Measurements from ENCODE around the gene GRIN1. TPM values are rescaled to one million over a fixed set of nuclear protein-coding genes. Genes with fewer than 3 reads are reported as not detected.

Gene GRIN1
- total and polyA plus RNA-seq, 2 of the 8 experiments (the other 6 are each of a cell fraction or from before 2014, with no cell fraction given) = 0.48 to 2.1 TPM

DNA sequence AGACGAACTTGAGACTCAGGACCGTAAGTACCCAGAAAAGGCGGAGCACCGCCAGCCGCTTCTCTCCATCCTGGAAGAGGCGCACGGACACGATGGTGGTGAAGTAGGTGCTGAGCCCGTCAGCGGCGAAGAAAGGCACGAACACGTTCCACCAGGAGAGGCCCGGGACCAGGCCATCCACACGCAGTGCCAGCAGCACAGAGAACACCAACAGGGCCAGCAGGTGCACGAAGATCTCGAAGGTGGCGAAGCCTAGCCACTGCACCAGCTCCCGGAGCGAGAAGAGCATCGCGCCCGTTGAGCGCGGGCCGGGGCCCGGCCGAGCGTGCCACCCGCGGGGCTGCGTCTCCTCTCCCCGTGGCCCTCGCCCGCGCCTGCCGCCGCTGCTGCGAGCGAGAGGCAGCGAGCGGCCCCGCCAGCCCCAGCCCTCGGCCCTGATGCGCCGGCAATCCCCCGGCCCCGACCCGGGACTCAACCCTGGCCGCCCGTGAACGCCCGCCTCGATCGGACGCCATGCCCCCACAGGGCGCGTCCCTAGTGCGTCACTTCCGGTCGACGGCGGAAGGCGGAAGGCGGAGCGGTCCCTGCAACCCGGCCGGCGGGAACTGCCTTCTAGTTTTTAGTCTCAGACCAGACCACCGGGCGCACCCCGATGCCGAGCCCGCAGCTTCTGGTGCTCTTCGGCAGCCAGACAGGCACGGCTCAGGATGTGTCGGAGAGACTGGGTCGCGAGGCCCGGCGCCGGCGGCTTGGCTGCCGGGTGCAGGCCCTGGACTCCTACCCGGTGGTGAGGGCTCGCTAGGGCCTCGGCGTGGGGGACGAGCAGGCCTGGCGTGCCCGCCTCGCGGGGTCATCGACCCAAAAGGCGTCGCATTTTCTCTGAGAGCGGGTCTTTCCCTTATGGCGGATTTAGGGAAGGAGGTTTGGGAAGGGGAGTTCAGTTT lies 66.4 kb downstream of the GRIN1 start, which contains the start of the genes NDOR1 and TMEM203 (continued):
- TF ChIP-seq TEAD4 (IDR thresholded peaks at IDR 0.05; ENCODE audit: low read depth, low read length) (no peak), SP4 (IDR thresholded peaks at IDR 0.05; ENCODE audit: low read length) (no peak), RFX5 (IDR thresholded peaks at IDR 0.05; ENCODE audit: borderline replicate concordance, low read depth, low read length) (no peak), CBX8 (IDR thresholded peaks at IDR 0.05; ENCODE audit: borderline replicate concordance, low read depth, low read length) (no peak), CBX5 (IDR thresholded peaks at IDR 0.05; ENCODE audit: low read depth, low read length) (no peak), YY1 (IDR thresholded peaks at IDR 0.05; ENCODE audit: low read depth, low read length) (peak; percentile 94), KDM4A (IDR thresholded peaks at IDR 0.05; ENCODE audit: low read depth, low read length, severe bottlenecking) (peak; percentile 98)

All from H1 (cell line).